Measurements from ENCODE around the gene PIK3CD.

DNA sequence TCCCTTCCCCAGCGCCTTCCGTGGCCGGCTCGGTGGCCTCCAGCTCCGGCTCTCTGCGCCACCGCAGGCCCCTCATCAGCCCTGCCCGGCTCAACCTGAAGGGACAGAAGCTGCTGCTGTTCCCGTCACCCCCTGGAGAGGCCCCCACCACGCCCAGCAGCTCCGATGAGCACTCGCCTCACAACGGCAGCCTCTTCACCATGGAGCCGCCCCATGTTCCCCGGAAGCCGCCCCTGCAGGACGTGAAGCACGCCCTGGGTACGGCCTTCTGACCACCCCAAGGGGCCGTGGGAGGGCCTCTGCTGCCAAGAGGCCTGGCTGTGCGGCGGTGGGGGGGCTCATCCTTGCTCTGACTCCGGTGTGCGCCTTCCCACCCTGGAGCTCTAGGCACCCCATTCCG lies 41.0 kb upstream of the PIK3CD start:
- no peak for TF ChIP-seq JUN (IDR thresholded peaks at IDR 0.05; ENCODE audit: borderline replicate concordance, insufficient read depth, insufficient read length, low read depth)
- TF ChIP-seq, protein P1, sequence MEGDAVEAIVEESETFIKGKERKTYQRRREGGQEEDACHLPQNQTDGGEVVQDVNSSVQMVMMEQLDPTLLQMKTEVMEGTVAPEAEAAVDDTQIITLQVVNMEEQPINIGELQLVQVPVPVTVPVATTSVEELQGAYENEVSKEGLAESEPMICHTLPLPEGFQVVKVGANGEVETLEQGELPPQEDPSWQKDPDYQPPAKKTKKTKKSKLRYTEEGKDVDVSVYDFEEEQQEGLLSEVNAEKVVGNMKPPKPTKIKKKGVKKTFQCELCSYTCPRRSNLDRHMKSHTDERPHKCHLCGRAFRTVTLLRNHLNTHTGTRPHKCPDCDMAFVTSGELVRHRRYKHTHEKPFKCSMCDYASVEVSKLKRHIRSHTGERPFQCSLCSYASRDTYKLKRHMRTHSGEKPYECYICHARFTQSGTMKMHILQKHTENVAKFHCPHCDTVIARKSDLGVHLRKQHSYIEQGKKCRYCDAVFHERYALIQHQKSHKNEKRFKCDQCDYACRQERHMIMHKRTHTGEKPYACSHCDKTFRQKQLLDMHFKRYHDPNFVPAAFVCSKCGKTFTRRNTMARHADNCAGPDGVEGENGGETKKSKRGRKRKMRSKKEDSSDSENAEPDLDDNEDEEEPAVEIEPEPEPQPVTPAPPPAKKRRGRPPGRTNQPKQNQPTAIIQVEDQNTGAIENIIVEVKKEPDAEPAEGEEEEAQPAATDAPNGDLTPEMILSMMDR (IDR thresholded peaks at IDR 0.05; ENCODE audit: extremely low read depth in 1 of 2, insufficient read depth in 1 of 2, low read depth in 1 of 2, low read length in 2 of 2): no peak
- TF ChIP-seq POLR2A (IDR thresholded peaks at IDR 0.05; ENCODE audit: low read depth, low read length): no peak
- TF ChIP-seq, protein P2, sequence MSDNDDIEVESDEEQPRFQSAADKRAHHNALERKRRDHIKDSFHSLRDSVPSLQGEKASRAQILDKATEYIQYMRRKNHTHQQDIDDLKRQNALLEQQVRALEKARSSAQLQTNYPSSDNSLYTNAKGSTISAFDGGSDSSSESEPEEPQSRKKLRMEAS (IDR thresholded peaks at IDR 0.05; ENCODE audit: insufficient read depth, insufficient read length): no peak
- no peak for TF ChIP-seq FOS (IDR thresholded peaks at IDR 0.05; ENCODE audit: borderline replicate concordance, insufficient read depth, low read length)
- TF ChIP-seq EZH2 (IDR thresholded peaks at IDR 0.05; ENCODE audit: borderline replicate concordance, low read depth, low read length, severe bottlenecking): no peak
- TF ChIP-seq POLR2AphosphoS5 (IDR thresholded peaks at IDR 0.05; ENCODE audit: insufficient read depth, low read depth, low read length): no peak
